Keratinocyte (primary cell): ENCODE data around the gene CALCR.

Experiments
- CTCF ChIP-seq, 3 experiments: IDR thresholded peaks in 1 of 3; conservative IDR thresholded peaks in 1 of 3; optimal IDR thresholded peaks in 1 of 3; 2 replicates in 2 of 3; 3 replicates in 1 of 3; pipeline versions ENCODE3 to v1.5.1; 2011; ENCODE audit warnings: low read length in 3 of 3, mild to moderate bottlenecking in 3 of 3, moderate library complexity in 2 of 3, control low read depth in 1 of 3, inconsistent platforms in 1 of 3; ENCODE audit not compliant: insufficient read depth in 2 of 3; ENCODE audit errors: extremely low read depth in 1 of 3
- EZH2 ChIP-seq: IDR thresholded peaks from one replicate; pipeline ENCODE4 v1.6.1; 2012; ENCODE audit warnings: inconsistent platforms, mild to moderate bottlenecking, low read length, moderate library complexity

GRCh38 chr7:93544691-93545090 is 29.8 kb downstream of the CALCR start:
- TF ChIP-seq CTCF (optimal IDR thresholded peaks at IDR 0.05 in 1 of 3, IDR thresholded peaks at IDR 0.05 in 1 of 3, conservative IDR thresholded peaks at IDR 0.05 in 1 of 3; ENCODE audit: extremely low read depth in 1 of 3, insufficient read depth in 2 of 3, low read length in 3 of 3) (no peak), EZH2 (no peak)
